GM18909 (cell line): ENCODE data around the gene BMERB1.
"Not testable (repeated sequence)": the region's sequence is repeated elsewhere in the genome, so short reads cannot be mapped to it uniquely, and the experiment has no call there.

Experiments
- ATAC-seq: cut with Tn5 transposase; IDR thresholded peaks from one replicate; pipeline ENCODE4 v1.9.1; 2021; ENCODE audit warnings: mild to moderate bottlenecking; ENCODE audit not compliant: unreplicated experiment, poor library complexity

The BMERB1 gene

GRCh38 chr16:15434425-15435215 is at the start of gene BMERB1:
TSS of gene BMERB1 (plus strand) at chr16:15434588. CDS start at chr16:15434654, 66 bp downstream.
- ATAC-seq, result no peak

GRCh38 chr16:15388060-15388459 is 46.3 kb upstream of the BMERB1 start:
- ATAC-seq, result not testable (repeated sequence)

- not testable (repeated sequence) for ATAC-seq
Observed at GRCh38 chr16:15389916-15390315, 44.5 kb upstream of the BMERB1 start.

- ATAC-seq, result not testable (repeated sequence)
Observed at GRCh38 chr16:15393025-15393424, 41.4 kb upstream of the BMERB1 start.

- not testable (repeated sequence) for ATAC-seq
Observed at GRCh38 chr16:15395631-15396508, 38.5 kb upstream of the BMERB1 start, which contains the start of gene MPV17L. TSS of gene MPV17L (plus strand) at chr16:15395754. CDS start at chr16:15395898, 144 bp downstream.

- ATAC-seq, result not testable (repeated sequence)
Observed at GRCh38 chr16:15396509-15396829, 37.9 kb upstream of the BMERB1 start.

GRCh38 chr16:15396948-15397594 is 37.3 kb upstream of the BMERB1 start:
- no peak for ATAC-seq

GRCh38 chr16:15398618-15399316 is 35.6 kb upstream of the BMERB1 start:
- no peak for ATAC-seq

- no peak for ATAC-seq
Observed at GRCh38 chr16:15399317-15399716, 35.1 kb upstream of the BMERB1 start.

- ATAC-seq, result not testable (repeated sequence)
Observed at GRCh38 chr16:15400314-15400713, 34.1 kb upstream of the BMERB1 start.

- ATAC-seq, result no peak
Observed at GRCh38 chr16:15401972-15402371, 32.4 kb upstream of the BMERB1 start.

GRCh38 chr16:15403392-15403995 is 30.9 kb upstream of the BMERB1 start:
- no peak for ATAC-seq

- not testable (repeated sequence) for ATAC-seq
Observed at GRCh38 chr16:15404091-15404490, 30.3 kb upstream of the BMERB1 start.

- no peak for ATAC-seq
Observed at GRCh38 chr16:15404792-15405191, 29.6 kb upstream of the BMERB1 start.

GRCh38 chr16:15407756-15408155 is 26.6 kb upstream of the BMERB1 start:
- not testable (repeated sequence) for ATAC-seq

- ATAC-seq, result not testable (repeated sequence)
Observed at GRCh38 chr16:15409476-15409875, 24.9 kb upstream of the BMERB1 start.

- no peak for ATAC-seq
Observed at GRCh38 chr16:15415511-15415985, 18.8 kb upstream of the BMERB1 start.

- no peak for ATAC-seq
Observed at GRCh38 chr16:15417197-15417596, 17.2 kb upstream of the BMERB1 start.

GRCh38 chr16:15418206-15418605 is 16.2 kb upstream of the BMERB1 start:
- ATAC-seq, result no peak
